Fibroblast of pulmonary artery (primary cell): ENCODE data around the gene PRKAA1.
A peak's percentile ranks its signal among the peaks of the same experiment; 100 is the strongest.
"Not testable (repeated sequence)": the region's sequence is repeated elsewhere in the genome, so short reads cannot be mapped to it uniquely, and the experiment has no call there.

Source experiments
- DNase-seq: peaks from one replicate; pipeline ENCODE4 v3.0.0-alpha.2; 2010; ENCODE audit warnings: low read depth
- H3K4me3 ChIP-seq: replicated peaks from 2 replicates; pipeline ENCODE4 v1.5.1; 2011; ENCODE audit warnings: low read depth, mild to moderate bottlenecking, control low read depth, low read length, moderate library complexity
- CTCF ChIP-seq: IDR thresholded peaks from 2 replicates; pipeline ENCODE4 v1.5.1; 2011; ENCODE audit warnings: mild to moderate bottlenecking, control low read depth, low read length, inconsistent platforms; ENCODE audit errors: missing control alignments

PRKAA1 gene

DNA sequence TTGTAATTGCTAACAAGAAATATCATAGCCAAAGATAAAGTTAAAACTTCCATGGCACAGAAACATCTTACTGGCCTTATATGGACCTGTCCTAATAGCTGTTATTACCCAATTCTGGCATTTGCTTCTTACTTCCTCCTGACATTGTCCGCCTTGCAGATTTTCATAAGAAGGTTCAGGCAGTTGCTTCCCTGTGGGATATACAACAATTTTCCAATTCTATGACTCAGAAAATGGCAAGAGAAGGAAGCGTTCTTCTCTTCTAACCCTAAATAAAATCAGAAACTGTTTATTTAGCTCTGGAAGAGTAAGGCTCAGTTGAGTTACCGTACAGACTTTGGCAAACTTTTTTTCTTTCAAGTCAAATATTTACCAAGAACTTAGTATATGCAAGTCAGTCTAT lies 1.7 kb downstream of the PRKAA1 start:
- no peak for TF ChIP-seq CTCF
- peak overlapping the region; percentile 76 for H3K4me3 ChIP-seq
- peak; percentile 87 for DNase-seq

- not testable (repeated sequence) for DNase-seq
Measured at GRCh38 chr5:40794877-40795276, 3.3 kb downstream of the PRKAA1 start.

GRCh38 chr5:40794340-40794739 lies 3.8 kb downstream of the PRKAA1 start:
- DNase-seq, H3K4me3 ChIP-seq: not testable (repeated sequence)

More at GRCh38 chr5:40794877-40795276, 3.3 kb downstream of the PRKAA1 start:
- H3K4me3 ChIP-seq, result not testable (repeated sequence)

GRCh38 chr5:40792691-40793090 lies 5.5 kb downstream of the PRKAA1 start:
- not testable (repeated sequence) for DNase-seq, H3K4me3 ChIP-seq

DNA sequence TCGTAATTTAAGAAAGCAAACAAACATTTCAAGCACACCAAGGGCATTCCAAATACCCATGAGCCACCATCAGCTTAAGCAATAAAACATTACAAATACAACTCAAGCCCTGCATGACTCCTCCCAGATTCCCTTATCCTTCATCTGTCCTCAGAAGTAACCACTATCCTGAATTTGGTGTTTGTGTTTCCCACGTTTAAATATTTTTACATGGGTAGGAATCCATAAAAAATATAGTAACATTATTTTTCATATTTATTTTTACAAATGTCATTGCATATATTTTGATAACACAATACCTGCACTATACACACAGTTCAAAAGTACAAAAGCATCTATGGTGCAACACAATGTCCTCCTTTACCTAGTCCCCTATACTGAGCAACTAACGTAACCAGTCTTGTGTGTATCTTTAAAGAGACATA lies 6.4 kb downstream of the PRKAA1 start:
- TF ChIP-seq CTCF, result no peak
- no peak overlapping the region for H3K4me3 ChIP-seq
- DNase-seq, result no peak

- H3K4me3 ChIP-seq, result no peak overlapping the region
- no peak for TF ChIP-seq CTCF
- DNase-seq, result peak; percentile 34
Measured at GRCh38 chr5:40790947-40791593, 7.1 kb downstream of the PRKAA1 start.

DNA sequence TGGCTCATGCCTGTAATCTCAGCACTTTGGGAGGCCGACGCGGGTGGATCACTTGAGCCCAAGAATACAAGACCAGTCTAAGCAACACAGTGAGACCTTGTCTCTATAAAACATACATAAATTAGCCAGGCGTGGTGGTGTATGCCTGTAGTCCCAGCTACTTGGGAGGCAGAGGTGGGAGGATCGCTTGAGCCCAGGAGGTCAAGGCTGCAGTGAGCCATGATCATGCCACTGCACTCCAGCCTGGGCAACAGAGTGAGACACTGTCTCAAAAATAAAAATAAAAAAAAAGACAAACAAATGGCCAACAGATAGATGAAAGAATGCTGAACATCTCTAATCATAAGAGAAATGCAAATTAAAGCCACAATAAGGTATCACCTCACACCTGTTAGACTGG lies 9.2 kb downstream of the PRKAA1 start:
- not testable (repeated sequence) for DNase-seq, H3K4me3 ChIP-seq

DNA sequence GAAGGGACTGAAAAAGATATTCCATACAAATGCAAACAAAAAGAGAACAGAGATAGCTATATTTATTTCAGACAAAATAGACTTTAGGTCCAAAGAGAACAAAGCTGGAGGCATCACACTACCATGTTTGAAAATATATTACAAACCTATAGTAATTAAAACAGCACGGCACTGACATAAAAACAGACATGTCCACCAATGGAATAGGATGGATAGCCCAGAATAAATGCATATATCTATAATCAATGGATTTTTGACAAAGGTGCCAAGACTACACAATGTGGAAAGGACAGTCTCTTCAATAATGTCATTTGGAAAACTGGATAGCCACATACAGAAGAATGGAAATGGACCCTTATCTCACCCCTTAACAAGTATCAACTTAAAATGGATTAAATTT lies 10.2 kb downstream of the PRKAA1 start:
- TF ChIP-seq CTCF, result no peak
- no peak for DNase-seq
- H3K4me3 ChIP-seq, result no peak overlapping the region

DNA sequence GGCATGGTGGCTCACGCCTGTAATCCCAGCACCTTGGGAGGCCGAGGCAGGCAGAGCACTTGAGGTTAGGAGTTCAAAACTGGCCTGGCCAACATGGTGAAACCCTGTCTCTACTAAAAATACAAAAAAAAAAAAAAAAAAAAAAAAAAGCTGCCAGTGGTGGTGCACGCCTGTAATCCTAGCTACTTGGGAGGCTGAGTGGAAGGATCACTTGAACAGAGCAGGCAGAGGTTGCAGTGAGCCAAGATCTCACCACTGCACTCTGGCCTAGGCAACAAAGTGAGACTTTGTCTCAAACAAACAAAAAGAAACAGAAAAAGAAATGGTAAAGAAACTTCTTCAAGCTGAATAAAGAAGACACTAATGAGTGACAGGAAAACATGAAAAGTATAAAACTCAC lies 11.5 kb downstream of the PRKAA1 start:
- DNase-seq, H3K4me3 ChIP-seq: not testable (repeated sequence)

GRCh38 chr5:40784916-40785315 lies 13.3 kb downstream of the PRKAA1 start:
- DNase-seq, result no peak
- no peak overlapping the region for H3K4me3 ChIP-seq
- TF ChIP-seq CTCF, result no peak
